ENCODE data around the gene ITLN1.

The ITLN1 gene

DNA sequence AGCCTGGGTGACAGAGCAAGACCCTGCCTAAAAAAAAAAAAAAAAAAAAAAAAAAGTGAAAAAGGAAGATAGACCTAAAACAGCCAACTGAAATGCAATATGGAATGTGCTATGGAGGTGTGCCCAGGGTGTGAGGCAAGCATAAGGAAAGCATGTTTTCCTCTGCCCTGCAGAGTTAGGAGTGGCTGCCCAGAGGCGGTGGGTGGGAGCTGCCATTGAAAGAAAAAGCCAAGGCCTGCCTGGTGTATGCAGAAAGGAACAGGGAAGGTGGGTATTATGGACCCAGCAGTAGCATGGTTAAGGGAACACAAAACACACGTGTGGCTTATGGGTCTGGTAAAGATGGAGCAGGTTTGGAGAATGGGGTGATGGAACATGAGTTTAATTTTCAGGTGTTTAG lies 31.2 kb downstream of the ITLN1 start:
- no peak for DNase-seq

DNA sequence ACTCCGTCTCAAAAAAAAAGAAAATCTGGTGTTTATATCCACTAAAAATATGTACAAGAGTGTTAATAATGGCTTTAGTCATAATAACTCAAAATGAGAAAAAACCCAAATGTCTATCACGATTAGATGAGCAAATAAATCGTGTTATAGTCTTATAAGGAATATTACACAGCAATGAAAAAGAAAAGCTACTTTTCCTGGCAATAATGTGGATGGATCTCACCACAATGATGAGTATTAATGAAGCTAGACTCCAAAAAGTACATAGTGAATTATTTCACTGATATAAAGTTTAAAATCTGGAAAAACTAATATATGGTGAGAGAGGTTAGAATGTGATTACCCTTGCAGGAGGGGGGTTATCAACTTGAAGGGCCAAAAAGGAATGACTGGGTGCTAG lies 32.0 kb downstream of the ITLN1 start:
- no peak for DNase-seq

DNA sequence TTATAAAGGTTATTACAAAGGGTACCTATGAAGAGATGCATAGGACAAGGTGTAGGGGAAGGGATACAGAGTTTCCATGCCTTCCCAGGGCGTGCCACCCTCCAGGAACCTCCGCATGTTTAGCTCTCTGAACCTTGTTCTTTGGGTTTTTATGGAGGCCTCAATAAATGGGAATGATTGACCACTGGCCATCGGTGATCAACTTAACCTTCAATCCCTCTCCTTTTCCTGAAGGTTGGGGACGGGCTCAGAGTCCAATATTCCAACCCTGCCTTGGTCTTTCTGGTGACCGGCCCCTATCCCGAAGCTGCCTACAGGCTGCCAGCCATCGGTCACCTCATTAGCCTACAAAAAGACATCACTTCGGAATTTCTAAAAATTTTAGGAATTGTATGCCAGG lies 34.0 kb downstream of the ITLN1 start:
- DNase-seq: no peak

DNA sequence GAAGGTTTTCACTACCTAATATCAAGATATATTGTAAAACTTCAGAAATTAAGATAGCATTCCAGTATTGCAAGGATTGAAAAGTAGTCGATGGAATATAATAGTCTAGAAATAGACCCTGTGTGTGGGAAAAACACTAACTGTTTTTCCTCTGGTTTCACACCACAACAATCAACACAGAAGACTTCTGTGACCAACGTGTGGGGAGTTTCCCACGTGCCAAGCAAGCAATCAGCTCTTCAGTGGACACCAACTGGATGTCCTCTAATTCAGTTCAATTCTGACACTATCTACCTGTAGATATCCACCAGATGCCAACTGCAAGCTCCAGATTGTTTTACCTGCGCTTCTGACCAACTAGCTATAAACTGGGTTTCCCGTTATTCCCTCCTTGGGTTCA lies 34.4 kb downstream of the ITLN1 start:
- no peak for DNase-seq

DNA sequence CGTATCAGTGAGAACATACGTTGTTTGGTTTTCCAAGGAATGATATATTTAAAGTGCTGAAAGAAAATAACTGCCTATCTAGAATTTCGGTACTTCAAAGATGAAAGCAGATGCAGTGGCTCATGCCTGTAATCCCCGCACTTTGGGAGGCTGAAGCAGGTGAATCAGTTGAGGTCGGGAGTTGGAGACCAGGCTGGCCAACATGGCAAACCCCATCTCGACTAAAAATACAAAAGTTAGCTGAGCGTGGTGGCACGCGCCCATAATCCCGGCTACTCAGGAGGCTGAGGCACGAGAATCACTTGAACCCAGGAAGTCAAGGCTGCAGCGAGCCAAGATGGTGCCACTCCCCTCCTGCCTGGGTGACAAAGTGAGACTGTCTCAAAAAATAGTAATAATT lies 38.7 kb downstream of the ITLN1 start:
- no peak for DNase-seq

DNA sequence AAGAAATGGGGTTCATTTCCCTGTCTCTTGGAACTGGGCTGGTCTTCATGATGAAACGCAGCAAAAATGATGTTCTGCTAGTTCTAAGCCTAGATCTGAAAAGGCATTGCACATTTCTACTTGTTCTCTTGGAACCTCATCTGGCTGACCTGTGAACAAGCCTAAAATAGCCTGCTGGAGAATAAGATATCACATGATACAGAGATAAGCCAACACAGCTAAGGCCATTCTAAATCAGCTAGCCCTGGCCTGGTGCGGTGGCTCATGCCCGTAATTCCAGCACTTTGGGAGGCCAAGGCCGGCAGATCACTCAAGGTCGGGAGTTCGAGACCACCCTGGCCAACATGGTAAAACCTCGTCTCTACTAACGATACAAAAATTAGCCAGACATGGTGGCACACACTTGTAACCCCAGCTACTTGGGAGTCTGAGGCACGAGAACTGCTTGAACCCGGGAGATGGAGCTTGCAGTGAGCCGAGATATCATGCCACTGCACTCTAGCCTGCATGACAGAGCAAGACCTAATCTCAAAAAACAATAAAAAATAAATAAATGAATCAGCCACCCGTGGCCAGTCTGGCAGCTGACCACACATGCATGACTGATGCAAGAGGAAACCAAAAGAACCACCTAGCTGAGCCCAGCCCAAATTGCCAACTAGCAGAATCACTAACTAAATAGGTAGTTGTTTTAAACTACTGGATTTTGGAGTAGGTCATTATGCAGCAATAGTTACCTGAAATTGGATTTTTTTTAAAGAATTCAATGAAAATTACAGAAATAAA lies 40.3 kb downstream of the ITLN1 start:
- DNase-seq: no peak

DNA sequence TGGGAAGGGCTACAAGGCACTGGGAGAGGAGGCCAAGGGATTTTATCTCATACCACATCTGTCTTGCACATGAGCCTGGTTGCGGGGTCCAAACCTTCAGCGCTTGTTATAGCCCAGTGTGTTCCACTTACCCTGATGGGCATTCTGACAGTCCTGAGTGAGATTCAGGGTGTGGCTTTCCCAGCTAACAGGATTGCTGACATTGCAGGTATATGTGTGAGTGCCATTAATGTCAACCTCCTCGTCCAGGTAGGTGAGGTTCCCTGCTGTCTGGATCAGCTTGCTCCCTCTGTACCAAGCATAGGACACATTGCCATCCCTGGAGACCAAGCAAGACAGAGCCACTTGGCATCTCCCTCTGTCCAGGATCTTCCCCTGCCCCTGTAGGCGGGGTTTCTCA lies 43.9 kb downstream of the ITLN1 start:
- DNase-seq: no peak

DNA sequence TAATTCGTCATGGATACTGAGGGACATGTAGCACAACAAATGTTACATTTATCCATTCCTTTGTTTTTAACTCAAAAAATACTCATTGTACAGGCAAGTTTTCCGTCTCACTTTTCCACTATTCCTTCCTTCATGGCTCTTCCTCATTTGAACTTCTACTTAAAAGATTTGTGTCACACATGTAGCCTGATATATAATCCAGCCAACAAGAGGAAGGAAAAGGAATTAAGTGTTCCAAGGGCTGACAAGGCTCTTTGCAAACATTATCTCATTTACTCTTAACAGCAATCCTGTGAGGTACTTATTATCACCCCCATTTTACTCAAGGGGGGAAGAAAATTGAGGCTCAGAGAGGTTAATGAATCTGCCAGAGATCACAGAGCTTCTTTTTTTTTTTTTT lies 45.2 kb downstream of the ITLN1 start:
- no peak for DNase-seq

DNA sequence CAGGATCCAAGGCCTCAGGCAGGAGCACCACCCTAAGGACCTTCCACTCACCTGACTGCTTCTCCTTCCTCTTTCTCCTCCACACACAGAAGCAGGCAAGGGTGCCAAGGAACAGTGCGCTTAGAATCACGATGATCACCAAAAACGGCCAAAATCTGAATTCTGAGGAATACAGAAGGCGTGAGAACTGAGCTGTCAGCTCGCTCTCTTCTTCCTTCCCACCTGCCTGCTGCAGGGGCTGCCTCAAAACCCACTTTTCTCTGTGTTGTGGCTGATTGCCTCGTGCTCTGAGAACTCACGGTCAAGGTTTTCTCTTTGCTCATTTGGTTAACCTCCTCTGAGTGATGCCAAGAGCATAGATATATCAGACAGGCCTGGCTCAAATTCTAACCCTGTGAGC lies 46.1 kb downstream of the ITLN1 start:
- DNase-seq: no peak

DNA sequence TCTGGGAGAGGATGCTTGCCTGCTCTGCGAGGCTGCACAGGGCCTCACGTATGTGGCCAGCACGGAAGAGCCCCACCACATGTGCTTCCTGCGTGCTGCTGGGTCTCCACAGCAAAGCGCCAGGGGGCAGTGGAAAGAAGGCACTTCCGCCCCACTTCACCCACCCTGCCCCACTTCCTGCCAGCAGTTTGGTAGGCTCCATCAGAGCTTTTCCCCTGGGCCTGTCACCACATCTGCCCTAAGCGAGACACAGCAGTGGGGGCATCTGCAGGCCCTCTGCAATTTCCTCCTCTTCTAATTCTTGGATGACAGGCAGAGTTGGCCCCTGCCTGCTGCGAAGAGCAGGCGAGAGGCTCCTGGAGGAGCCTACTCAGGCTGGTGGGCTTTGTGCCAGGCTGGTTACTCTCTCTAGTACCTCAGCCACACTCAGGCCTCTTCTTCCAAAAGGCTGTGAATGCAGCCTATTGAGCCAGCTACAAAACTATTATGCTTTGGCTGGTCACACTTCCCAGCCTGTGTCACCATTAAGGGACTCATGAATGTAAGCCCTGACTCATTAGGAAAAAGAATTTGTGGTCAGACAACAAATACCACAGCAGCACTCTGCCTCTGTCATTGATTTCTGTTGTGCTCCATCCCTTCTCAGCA lies 47.3 kb downstream of the ITLN1 start:
- DNase-seq: peak; percentile 63

DNA sequence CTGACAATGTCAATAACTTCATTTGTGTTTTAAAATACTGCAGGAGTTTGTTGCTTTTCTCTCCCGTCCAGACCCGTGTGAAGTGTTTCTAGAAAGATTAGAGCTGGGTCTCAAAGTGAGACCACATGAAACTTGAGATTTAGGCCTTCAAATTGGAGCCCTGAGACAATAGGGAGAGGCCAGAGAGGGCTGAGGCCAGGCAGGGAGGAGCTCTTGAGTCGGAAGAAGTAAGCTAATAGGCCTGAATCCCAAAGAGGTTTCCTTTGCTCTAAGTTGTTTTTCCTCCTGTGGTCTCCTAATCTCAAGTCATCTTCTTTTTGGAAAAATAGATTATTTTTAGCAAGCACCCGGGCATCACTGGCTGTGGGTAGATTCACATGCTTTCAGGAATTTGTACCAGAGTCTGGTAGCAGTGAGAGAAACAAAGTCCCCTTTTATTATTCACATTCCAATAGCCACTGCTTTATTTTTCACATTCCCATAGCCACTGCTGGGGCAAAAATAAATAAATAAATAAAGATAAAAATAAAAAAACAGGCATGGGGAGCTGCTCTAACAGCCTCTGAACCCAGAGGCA lies 47.9 kb downstream of the ITLN1 start:
- DNase-seq: peak; percentile 19

DNA sequence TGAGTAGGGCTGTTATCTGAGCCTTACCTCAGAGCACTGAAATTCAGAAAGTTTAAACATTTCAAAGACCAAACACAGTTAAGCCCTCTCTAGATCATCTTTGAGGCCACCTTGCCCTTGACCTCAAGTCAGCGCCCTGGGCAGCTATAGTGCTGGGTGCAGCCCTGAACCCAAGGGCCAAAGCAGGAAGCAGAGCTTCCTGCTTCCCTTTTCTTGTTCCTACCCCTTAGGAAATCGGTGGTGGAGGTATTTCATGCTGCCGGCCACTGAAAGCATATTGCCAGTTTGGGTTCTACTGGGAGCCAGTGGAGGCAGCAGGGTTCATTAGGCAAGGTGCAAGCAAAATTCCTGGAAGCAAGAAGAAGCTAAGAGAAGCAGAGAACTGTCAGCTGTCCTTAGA lies 48.4 kb downstream of the ITLN1 start:
- no peak for DNase-seq

DNA sequence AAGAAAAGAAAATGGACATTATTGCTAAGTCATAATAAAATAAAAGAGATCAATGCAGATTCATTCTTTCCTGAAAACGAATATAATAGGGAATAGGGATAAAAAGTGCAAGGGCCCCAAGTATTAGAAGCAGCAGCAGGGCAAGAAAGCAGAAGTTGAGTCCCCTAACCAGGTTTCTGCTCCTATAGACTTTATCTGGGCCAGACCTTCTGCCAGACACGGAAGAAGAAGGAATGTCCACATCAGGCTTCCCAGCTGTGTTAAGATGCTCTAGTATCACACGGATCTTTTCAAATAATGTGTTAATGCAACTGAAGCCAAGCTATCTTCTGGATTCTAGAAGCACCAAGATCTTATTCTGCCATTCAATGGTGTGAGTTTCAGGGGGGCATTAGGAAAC lies 49.2 kb downstream of the ITLN1 start:
- DNase-seq: no peak

DNA sequence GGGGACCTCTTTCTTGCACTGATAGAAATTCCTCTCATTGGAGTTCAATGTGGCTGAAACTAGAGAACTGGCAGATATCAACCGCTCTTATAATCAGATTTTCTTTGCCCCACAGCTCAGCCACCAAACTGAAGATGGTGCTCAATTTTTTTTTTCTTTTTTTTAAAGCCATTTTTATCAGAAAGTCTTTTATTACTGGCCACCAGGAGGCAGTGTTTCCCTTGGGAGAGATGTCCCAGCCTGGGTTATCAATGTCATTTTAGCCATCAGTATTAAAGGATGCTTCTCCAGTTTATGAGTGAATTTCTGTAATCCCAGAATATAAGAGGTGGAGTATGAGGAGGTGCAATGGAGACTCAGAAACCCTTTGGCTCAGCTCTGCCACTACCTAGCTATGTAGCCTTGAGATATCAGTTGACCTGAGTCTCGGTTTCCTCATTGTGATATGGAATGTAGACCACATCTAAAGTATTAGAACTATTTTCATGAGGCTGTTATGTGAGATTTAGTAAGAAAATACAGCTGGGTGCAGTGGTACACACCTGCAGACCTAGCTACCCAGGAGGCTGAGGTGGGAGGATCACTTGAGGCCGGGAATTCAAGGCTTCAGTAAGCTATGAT lies 49.9 kb downstream of the ITLN1 start:
- peak; percentile 19 for DNase-seq

DNA sequence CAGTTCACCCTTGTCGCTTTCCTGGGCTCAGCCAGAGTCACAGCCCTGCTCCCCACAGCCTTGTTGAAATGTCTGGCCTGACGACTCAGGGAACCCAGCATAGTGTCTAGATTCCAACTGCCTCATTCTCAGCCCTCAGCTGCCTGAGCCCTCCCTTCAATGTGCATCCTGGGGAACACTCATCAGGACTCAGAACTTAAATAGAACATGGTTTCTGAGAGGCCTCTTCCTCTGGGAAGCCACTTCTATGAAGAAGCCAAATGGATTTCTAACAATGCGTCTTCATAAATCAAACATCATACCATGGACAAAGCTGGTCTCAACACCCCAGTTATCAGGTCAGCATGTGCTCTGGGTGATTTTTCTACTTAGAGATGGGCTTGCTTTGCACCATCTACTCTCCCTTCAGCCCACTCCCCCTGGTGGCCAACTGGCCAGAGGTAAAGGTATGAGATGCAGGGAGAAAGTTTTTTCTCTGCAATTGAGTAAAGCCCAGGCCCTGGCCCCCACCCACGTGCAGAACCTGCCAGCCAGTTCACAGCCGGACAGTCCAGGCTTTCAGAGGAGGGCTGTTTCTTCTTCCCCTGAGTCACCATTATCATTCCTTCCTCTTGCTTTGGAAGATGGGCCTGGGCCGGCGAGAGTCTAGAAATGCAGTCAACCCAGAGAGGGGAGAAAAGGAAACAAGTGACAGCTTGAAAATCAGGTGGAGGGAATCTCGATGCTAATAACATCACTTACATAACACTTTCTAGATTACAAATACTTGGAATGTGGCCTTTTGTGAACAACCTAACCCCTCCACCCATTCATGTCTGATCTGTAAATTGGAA lies 54.4 kb downstream of the ITLN1 start:
- DNase-seq: peak; percentile 50

DNA sequence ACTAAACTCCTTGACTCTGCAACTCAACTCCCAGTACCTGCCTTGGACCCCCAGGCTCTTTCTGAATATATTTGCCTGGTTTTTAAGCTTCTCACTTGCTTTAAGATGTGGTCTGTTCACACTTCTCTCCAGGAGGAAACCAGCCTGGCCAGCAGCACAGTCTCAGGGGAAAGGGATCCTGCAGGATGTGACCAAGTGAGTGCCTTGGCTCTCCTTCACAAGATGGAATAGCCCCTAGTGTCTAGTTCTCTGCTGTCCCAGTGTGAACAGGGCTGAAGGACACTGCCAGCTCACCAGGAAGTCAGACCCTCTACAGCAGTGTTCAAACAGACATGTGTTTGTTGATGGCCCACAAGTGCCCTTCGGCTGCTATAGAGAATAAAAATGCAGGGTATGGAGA lies 55.2 kb downstream of the ITLN1 start:
- DNase-seq: no peak

DNA sequence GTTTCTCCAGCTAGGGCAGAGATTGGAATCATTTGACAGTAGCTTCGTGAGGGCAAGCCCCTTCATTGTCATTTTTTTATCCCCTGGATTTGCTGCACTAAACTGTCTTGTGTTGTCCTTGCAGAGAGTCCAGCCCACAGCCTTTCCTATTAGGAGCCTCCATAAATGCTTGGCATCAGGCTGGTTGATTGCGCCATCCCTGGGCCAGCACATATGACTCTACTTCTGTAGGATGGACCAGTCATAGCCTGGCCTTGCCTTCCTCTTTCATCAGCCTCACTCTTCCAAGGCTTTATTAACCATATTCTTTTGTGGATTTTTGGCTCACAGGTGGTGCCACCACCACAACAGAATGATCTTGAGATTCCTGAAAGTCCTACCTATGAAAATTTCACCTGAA lies 57.6 kb downstream of the ITLN1 start:
- no peak for DNase-seq

DNA sequence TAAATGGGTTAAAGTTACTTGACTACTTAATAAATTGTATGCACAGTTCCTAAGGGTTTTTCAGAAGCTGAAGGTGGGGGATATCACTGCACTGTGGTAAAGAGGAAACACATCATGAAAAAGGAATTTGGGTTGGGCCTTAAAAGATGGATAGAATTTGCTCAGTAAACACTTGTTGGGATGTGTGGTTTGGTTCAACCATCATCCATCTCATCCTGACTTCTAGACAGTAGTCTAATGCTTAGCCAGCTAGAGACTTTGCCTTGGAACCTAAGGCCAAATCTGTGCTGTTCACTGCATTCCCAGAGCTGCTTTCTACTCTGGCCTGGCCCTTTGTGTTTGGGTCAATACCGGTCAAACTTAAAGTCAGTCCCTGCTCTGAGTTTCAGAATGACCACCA lies 58.4 kb downstream of the ITLN1 start:
- DNase-seq: no peak

All from eye (tissue), 1 donor.